Thoracic aorta (tissue), 2 donors: ENCODE results near the gene OTX1. TPM values are rescaled to one million over a fixed set of nuclear protein-coding genes. Genes with fewer than 3 reads are reported as not detected.
"Not testable (repeated sequence)": the region's sequence is repeated elsewhere in the genome, so short reads cannot be mapped to it uniquely, and the experiment has no call there.

Experiments used
- ATAC-seq: fragments of 150-250 bp; one replicate; pipeline ENCODE4 v1.8.0; 2017; ENCODE audit warnings: low read depth; ENCODE audit not compliant: insufficient number of reproducible peaks, low FRiP score
- DNase-seq: peaks from one replicate; pipeline ENCODE4 v3.0.0-alpha.2; 2020; ENCODE audit warnings: low spot score
- H3K27ac ChIP-seq, 2 donors: fragments of 200-600 bp; sonication (generic); 1 replicate in 1 of 2; 2 replicates in 1 of 2; pipeline ENCODE4 v1.5.1; 2016; ENCODE audit warnings: mild to moderate bottlenecking in 2 of 2, moderate library complexity in 2 of 2
- H3K27me3 ChIP-seq: fragments of 200-600 bp; sonication (generic); replicated peaks from 2 replicates; pipeline ENCODE4 v1.6.0; 2016; ENCODE audit warnings: mild to moderate bottlenecking; ENCODE audit not compliant: insufficient read depth
- H3K36me3 ChIP-seq: fragments of 200-600 bp; sonication (generic); one replicate; pipeline ENCODE4 v1.5.1; 2016
- H3K4me1 ChIP-seq, 2 donors: fragments of 200-600 bp; sonication (generic); 1 replicate in 1 of 2; 2 replicates in 1 of 2; pipeline versions ENCODE4 v1.5.1 to v1.6.0; 2016; ENCODE audit warnings: low read depth in 2 of 2, mild to moderate bottlenecking in 1 of 2; ENCODE audit not compliant: control insufficient read depth in 1 of 2
- H3K4me3 ChIP-seq: fragments of 200-600 bp; sonication (generic); 2 replicates; pipeline ENCODE4 v1.5.1; 2016; ENCODE audit warnings: mild to moderate bottlenecking
- H3K9me3 ChIP-seq: fragments of 200-600 bp; sonication (generic); 2 replicates; pipeline ENCODE4 v1.5.1; 2016
- CTCF ChIP-seq: fragments of 200-600 bp; sonication (generic); IDR thresholded peaks from one replicate; pipeline ENCODE4 v1.5.1; 2019; ENCODE audit warnings: antibody characterized with exemption
- total RNA-seq, 2 donors: library from RNA; depleted of rRNA; stranded (reverse); fragments of >200 nt; gene quantifications; one replicate each; pipeline versions ENCODE4 v1.1.0 to v1.2.3, GENCODE V29; 2016

OTX1 gene
- total RNA-seq, 2 donors from 2014 or later, result not detected

- no peak for DNase-seq
Observed at GRCh38 chr2:63066838-63067237, 16.2 kb downstream of the OTX1 start.

DNA sequence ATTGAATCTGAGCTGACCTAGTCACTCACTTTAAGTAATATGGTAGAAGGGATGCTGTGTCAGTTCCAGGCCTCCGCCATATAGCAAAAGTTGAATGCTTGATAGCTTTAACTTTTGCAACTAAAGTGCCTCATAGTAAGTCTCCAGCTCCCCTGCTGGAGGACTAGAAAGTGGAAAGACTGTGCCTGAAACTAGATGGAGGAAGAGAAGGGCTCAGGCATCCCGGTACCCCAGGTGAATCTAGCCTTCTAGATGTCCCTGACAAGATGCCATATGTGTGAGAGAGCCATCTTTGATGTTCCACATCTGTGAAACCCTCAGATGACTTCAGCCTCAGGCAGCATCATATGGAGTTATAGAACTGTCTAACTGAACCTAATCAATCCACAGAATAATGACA is 21.0 kb downstream of the OTX1 start:
- Histone ChIP-seq H3K27me3 (no peaks in the 10 kb centered on the region), H3K27ac (no peak overlapping the region), H3K9me3 (no peaks in the 10 kb centered on the region), H3K36me3 (no peaks in the 10 kb centered on the region), H3K4me1 (no peaks in the 10 kb centered on the region), H3K4me3 (no peak overlapping the region)
- no peak for ATAC-seq
- no peak for TF ChIP-seq CTCF
- no peak for DNase-seq

More at GRCh38 chr2:63066838-63067237, 16.2 kb downstream of the OTX1 start:
- no peaks in the 10 kb centered on the region for H3K9me3 ChIP-seq
- H3K27me3 ChIP-seq, result peaks cover 11% of the 10 kb centered on the region
- no peak overlapping the region for H3K27ac ChIP-seq
- no peaks in the 10 kb centered on the region for H3K4me1 ChIP-seq
- no peak overlapping the region for H3K4me3 ChIP-seq
- ATAC-seq, result no peak
- no peaks in the 10 kb centered on the region for H3K36me3 ChIP-seq
- TF ChIP-seq CTCF, result no peak

- Histone ChIP-seq H3K27ac (no peak overlapping the region), H3K4me3 (no peak overlapping the region), H3K27me3 (no peaks in the 10 kb centered on the region), H3K9me3 (no peaks in the 10 kb centered on the region), H3K36me3 (no peaks in the 10 kb centered on the region), H3K4me1 (no peaks in the 10 kb centered on the region)
- DNase-seq (no peak), ATAC-seq (no peak)
- no peak for TF ChIP-seq CTCF
Observed at GRCh38 chr2:63073994-63074393, 23.4 kb downstream of the OTX1 start.

GRCh38 chr2:63074399-63074798 is 23.8 kb downstream of the OTX1 start:
- DNase-seq, H3K36me3 ChIP-seq, H3K9me3 ChIP-seq, H3K27ac ChIP-seq, H3K4me1 ChIP-seq, H3K4me3 ChIP-seq, H3K27me3 ChIP-seq, ATAC-seq: not testable (repeated sequence)

DNA sequence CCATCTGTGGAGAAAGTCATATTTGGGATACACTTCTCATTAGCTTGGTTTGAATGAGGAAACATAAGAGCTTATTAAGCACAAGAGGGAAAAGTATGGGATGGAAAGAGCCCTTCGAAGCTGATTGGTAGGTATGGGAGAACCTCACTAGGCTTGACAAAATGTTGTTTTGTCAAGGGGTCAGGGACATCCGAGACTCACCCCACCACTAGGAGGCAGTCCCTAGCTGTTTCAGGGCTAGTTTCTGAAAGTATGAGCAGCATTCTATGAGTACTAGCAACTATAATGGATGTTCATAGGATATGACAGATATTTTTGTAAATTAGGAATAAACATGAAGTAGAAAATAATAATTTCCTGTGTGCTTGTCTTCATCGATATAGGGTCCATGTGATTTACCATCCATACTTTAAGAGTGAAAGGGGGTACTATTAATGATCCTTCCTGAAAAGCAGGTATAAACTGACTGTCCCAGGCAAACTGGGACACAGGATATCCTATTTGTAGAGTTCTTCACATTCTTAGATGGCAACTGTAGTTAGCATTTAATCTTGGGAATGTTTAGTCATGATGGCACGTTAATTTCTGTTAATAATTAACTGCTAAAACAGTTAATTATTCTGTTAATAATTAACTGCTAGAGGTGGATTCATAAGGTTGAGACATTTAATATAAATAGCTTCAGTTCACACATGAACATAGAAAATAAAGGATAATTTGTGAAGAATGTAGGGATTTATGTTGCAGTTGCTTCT is 28.4 kb downstream of the OTX1 start:
- ATAC-seq, result no peak
- DNase-seq, result no peak
- no peaks in the 10 kb centered on the region for H3K36me3 ChIP-seq
- H3K27me3 ChIP-seq, result no peaks in the 10 kb centered on the region
- TF ChIP-seq CTCF, result no peak
- H3K27ac ChIP-seq, result no peak overlapping the region
- no peak overlapping the region for H3K4me3 ChIP-seq
- H3K4me1 ChIP-seq, result no peaks in the 10 kb centered on the region
- H3K9me3 ChIP-seq, result no peaks in the 10 kb centered on the region

DNA sequence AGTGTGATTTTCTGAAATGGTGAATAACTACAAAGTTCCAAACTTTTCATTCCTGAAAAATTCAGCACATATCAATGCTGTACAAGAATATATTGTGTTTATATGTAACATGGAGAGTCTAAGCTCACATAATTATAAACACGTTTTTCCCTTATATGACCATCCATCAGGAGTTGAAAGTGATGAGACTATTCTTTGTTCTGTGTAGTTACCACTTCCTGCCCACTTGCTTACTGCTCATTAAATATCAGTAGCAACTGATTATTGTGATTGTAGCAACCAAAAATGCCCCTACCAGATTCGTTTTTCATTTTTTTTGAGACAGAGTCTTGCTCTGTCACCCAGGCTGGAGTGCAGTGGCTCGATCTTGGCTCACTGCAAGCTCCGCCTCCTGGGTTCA is 30.8 kb downstream of the OTX1 start:
- TF ChIP-seq CTCF, result no peak
- ATAC-seq, result no peak
- no peaks in the 10 kb centered on the region for H3K9me3 ChIP-seq

More for the DNA sequence above, 30.8 kb downstream of the OTX1 start:
- Histone ChIP-seq H3K4me3 (no peak overlapping the region), H3K36me3 (no peaks in the 10 kb centered on the region), H3K27ac (no peak overlapping the region), H3K4me1 (no peaks in the 10 kb centered on the region), H3K27me3 (no peaks in the 10 kb centered on the region)
- DNase-seq, result no peak
